Epithelial cell of proximal tubule (primary cell): ENCODE measurements around the gene MICU1. TPM values are rescaled to one million over a fixed set of nuclear protein-coding genes. Genes with fewer than 3 reads are reported as not detected.

Experiments used
- DNase-seq: peaks from one replicate; pipeline ENCODE4 v3.0.0-alpha.2; 2011; ENCODE audit warnings: low read depth
- H3K4me3 ChIP-seq: 2 replicates; pipeline ENCODE4 v1.5.1; 2011; ENCODE audit warnings: low read depth, mild to moderate bottlenecking, low read length
- total RNA-seq: library from RNA; depleted of rRNA; stranded (reverse); fragments of >200 nt; gene quantifications from 2 replicates; pipeline ENCODE4 v1.2.3, GENCODE V29; 2015
- TF ChIP-seq, protein P1 (sequence below): conservative IDR thresholded peaks from 2 replicates; pipeline ENCODE4 v1.5.1; 2012; ENCODE audit warnings: low read depth, mild to moderate bottlenecking, low read length

Gene MICU1
- total RNA-seq, 1 donor from 2014 or later: 31.3 TPM

DNA sequence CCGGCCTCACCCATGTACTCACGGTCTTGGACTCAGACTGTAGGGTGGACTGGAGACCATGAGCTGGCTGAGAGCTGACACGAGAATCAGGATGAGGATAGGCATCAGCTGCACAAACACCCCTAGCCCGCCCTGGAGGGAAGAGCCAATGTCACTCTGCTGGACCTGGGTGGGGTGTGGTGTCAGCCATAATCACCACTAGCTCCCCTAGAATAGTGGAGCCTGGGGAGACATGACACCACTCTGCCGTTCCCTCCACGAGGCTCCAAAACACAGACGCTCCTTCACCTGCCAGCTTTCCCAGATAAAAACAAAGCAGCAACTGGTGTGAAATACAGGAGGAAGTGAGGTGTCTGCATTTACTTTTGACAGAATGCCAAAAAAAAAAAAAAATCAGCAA lies 287.7 kb downstream of the MICU1 start:
- H3K4me3 ChIP-seq: no peak overlapping the region
- TF ChIP-seq, protein P1, sequence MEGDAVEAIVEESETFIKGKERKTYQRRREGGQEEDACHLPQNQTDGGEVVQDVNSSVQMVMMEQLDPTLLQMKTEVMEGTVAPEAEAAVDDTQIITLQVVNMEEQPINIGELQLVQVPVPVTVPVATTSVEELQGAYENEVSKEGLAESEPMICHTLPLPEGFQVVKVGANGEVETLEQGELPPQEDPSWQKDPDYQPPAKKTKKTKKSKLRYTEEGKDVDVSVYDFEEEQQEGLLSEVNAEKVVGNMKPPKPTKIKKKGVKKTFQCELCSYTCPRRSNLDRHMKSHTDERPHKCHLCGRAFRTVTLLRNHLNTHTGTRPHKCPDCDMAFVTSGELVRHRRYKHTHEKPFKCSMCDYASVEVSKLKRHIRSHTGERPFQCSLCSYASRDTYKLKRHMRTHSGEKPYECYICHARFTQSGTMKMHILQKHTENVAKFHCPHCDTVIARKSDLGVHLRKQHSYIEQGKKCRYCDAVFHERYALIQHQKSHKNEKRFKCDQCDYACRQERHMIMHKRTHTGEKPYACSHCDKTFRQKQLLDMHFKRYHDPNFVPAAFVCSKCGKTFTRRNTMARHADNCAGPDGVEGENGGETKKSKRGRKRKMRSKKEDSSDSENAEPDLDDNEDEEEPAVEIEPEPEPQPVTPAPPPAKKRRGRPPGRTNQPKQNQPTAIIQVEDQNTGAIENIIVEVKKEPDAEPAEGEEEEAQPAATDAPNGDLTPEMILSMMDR: no peak
- no peak for DNase-seq

- H3K4me3 ChIP-seq: no peak overlapping the region
- TF ChIP-seq, protein P1: no peak
- DNase-seq: no peak
Measured at GRCh38 chr10:72337722-72338121, 288.2 kb downstream of the MICU1 start.

- no peak overlapping the region for H3K4me3 ChIP-seq
- TF ChIP-seq, protein P1: peak; percentile 98
- no peak for DNase-seq
Measured at GRCh38 chr10:72337039-72337629, 288.7 kb downstream of the MICU1 start.

DNA sequence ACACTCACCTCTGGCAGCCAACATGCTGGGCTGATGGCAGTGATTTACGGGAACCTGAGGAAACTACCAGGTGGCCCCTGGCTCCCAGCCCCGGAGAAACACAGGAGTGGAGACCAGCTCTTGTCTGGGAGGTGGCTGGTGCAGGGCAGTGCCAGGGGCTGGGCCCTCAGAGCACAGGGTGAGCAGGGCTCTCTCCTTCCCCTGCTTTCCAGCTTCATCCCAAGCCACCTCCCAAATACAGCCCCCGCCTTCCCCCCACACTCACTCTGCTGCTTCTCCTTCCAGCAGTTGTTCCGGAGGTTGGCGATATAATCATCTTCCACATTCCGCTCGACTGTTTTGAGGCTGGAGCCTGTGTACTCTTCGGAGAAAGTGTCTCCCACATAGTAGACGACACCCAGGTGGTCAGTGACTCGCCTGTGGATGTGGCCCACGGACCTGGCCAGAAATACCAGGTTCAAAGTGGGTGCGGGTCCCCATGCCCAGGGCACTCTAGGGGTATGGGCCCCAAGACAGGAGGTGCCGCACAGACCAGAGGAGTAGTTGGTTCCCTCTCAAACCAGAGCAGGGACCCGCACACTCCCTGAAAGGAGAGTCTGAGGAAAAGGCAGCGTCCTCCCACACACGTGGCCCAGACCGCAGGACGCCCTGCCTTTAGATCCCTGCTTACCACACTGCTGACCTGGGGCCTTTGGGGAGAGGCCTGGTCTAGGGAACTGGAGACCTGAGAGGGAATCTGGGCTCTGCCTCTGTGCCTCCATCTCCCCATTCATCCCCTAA lies 289.4 kb downstream of the MICU1 start:
- H3K4me3 ChIP-seq: no peak overlapping the region
- TF ChIP-seq, protein P1: no peak
- no peak for DNase-seq

DNA sequence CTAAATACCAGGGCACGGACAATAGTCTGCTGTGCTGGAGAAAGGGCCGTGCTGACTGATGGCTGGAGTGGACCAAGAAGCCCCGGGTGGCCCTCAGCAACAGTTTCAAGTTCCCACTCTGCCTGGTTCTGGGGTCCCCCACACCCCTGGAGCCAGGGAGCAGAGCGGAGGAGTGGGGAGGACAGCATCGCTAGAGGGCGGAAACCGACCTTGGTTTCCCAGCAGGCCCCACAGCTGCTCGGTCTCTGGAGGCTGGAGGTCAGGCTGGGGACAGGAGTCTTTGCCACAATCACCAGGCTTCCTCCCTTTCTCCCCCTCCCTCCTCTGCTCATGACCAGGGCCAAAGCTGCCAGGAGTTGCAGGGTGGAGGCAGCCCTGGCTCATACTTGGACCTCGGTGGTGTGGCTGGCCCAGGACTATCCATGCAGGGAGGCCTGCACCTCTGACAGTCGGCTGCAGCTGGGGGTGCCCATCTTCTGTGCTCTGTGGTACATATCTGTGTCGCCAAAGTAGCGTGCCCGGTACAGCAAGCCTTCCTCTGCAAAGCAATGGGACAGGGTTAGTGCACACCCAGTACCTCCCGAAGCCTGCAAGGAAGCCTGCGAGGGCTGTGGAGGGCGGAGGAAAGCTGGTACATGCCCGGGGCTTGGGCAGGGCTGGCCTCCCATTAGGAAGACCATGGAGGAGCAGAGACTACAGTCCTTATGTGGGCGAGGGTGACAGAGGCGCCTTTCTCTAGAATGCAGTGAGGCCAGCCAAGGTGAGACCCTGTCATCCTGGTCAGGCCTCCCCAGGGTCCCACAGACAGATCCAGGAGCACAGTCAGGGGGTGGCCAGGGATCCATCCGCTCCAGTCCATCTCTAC lies 290.3 kb downstream of the MICU1 start:
- DNase-seq: no peak
- TF ChIP-seq, protein P1: no peak
- H3K4me3 ChIP-seq: no peak overlapping the region

DNA sequence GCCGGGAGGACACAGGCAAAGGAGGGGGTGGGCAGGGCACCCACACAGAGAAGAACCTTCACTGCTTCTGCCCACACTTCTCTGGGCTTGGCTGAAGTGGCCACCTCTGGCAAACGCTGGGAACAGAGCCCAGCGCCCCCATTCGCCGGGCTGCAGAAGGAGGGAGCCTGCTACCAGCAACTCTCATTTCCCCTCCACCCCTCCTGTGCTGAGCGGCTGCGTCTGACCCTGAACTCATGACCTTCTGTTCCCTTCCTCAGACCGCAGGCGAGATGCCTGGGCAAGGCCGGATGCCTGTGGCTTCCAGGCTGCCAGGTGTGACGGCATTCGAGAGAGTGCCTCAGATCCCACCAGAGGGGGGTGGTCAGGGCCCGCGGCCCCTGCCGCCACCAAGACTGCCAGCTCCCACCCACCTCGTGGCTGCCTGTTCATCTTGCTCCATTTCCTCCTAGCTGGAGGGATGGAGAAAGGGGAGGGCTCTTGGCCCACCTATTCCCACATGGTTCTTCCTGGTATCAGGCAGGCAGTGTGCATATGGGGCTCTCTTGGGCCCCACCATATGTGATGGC lies 291.0 kb downstream of the MICU1 start:
- H3K4me3 ChIP-seq: no peak overlapping the region
- peak; percentile 80 for DNase-seq
- TF ChIP-seq, protein P1: peak; percentile 44
